ENCODE data around the gene CSMD2. TPM values are rescaled to one million over a fixed set of nuclear protein-coding genes. Genes with fewer than 3 reads are reported as not detected.

The CSMD2 gene
- total and polyA plus RNA-seq, 2 of the 8 experiments (the other 6 are each of a cell fraction or from before 2014, with no cell fraction given): 7.0 to 14.7 TPM

- H2AFZ ChIP-seq (ENCODE audit: low read length): no peak overlapping the region
- H3K23me2 ChIP-seq (ENCODE audit: low read depth, low read length): no peaks in the 10 kb centered on the region
- peaks cover 0 to 15% (median 0%) of the 10 kb centered on the region in 4 experiments; a peak in 2 of 8 replicates for H3K36me3 ChIP-seq (ENCODE audit: control insufficient read depth in 2 of 4, insufficient read depth in 4 of 4, low read length in 3 of 4)
- H3K56ac ChIP-seq (replicated peaks; ENCODE audit: insufficient read length, low read depth, low read length): no peak overlapping the region
- H2BK12ac ChIP-seq (ENCODE audit: low read depth, low read length): no peak overlapping the region
- ChIA-PET POLR2A (ENCODE audit: partially characterized antibody) (no interaction called here), CTCF (ENCODE audit: partially characterized antibody) (interaction anchor here (0.6 kb wide), 1 partner anchor 780 kb away, joined by 3 read pairs; no protein-coding TSS in a partner anchor)
- no peak overlapping the region for H3K4ac ChIP-seq (replicated peaks; ENCODE audit: insufficient read length, low read depth, low read length)
- H3K27ac ChIP-seq (ENCODE audit: low read depth, low read length): no peak overlapping the region
- H3K14ac ChIP-seq (ENCODE audit: insufficient read length): no peak overlapping the region
- H3K23ac ChIP-seq (ENCODE audit: insufficient read length): no peak overlapping the region
- no peak overlapping the region for H3K9ac ChIP-seq (replicated peaks in 1 of 4; ENCODE audit: extremely low read depth in 1 of 4, low read depth in 3 of 4, low read length in 3 of 4)
- no peak overlapping the region for H4K5ac ChIP-seq (ENCODE audit: insufficient read length, low read depth, low read length)
- no peaks in the 10 kb centered on the region for H3K27me3 ChIP-seq (replicated peaks in 1 of 4; ENCODE audit: control insufficient read depth in 3 of 4, extremely low read depth in 1 of 4, insufficient read depth in 3 of 4, low read length in 3 of 4)
- FAIRE-seq: no peak
- peaks cover 2 to 5% of the 10 kb centered on the region in 2 experiments for H4K20me1 ChIP-seq (replicated peaks in 1 of 2; ENCODE audit: control insufficient read depth in 1 of 2, insufficient read depth in 2 of 2, low read length in 2 of 2)
- no peak overlapping the region for H2BK5ac ChIP-seq (ENCODE audit: low read depth, low read length)
- no peak overlapping the region for H2BK15ac ChIP-seq (ENCODE audit: low read length)
- H3K79me1 ChIP-seq (ENCODE audit: low read depth, low read length): peaks cover 8% of the 10 kb centered on the region; the same call in 1 of the 2 replicates
- H3K4me1 ChIP-seq (replicated peaks in 1 of 4; ENCODE audit: control insufficient read depth in 3 of 4, insufficient read depth in 4 of 4, low read length in 3 of 4): peaks cover 0 to 2% (median 0%) of the 10 kb centered on the region in 4 experiments; a peak in 1 of 7 replicates
- no peak overlapping the region for H3K4me3 ChIP-seq (ENCODE audit: extremely low read depth in 1 of 4, insufficient read depth in 2 of 4, low read depth in 3 of 4, low read length in 4 of 4)
- H3K79me2 ChIP-seq (ENCODE audit: control insufficient read depth in 1 of 2, insufficient read depth in 2 of 2, low read length in 2 of 2): peaks cover 0 to 23% of the 10 kb centered on the region in 2 experiments; a peak in 2 of 4 replicates
- H3K18ac ChIP-seq (ENCODE audit: extremely low read depth, low read length): no peak overlapping the region
- no peak for DNase-seq (ENCODE audit: low read depth in 1 of 2, low spot score in 2 of 2)
- H3K4me2 ChIP-seq (ENCODE audit: insufficient read depth in 1 of 2, low read depth in 2 of 2, low read length in 2 of 2): no peak overlapping the region
- H4K91ac ChIP-seq (replicated peaks; ENCODE audit: insufficient read length, low read length): no peak overlapping the region
- WGBS, 2 experiments (ENCODE audit: extremely low coverage in 1 of 2, insufficient coverage in 1 of 2, insufficient read length in 1 of 2, insufficient replicate concordance in 2 of 2, low coverage in 1 of 2, low lambda C conversion rate in 2 of 2, missing lambda C conversion rate in 1 of 2): 78% methylated on average over 2 of the region's 2 CpGs; no CpG with 5 or more reads in 1 of the 2 experiments
- H3K9me3 ChIP-seq (ENCODE audit: insufficient read depth in 2 of 2, low read depth in 1 of 2, low read length in 1 of 2): peaks cover 16 to 18% of the 10 kb centered on the region in 2 experiments
- no peak overlapping the region for H2AK5ac ChIP-seq (ENCODE audit: low read depth, low read length)
- no peak overlapping the region for H2BK120ac ChIP-seq (replicated peaks; ENCODE audit: low read depth, low read length)
- H2BK20ac ChIP-seq (ENCODE audit: low read length): no peak overlapping the region
- no peak overlapping the region for H4K8ac ChIP-seq (ENCODE audit: extremely low read depth, insufficient read depth, low read length)
- no peak for TF ChIP-seq JUN (IDR thresholded peaks at IDR 0.05; ENCODE audit: low read depth, low read length)
- TF ChIP-seq GTF2F1 (IDR thresholded peaks at IDR 0.05; ENCODE audit: borderline replicate concordance, low read depth, low read length): no peak
- no peak for TF ChIP-seq POLR2A (IDR thresholded peaks at IDR 0.05; ENCODE audit: control extremely low read depth in 1 of 2, low read depth in 2 of 2, low read length in 2 of 2)
- no peak for TF ChIP-seq TEAD4 (IDR thresholded peaks at IDR 0.05; ENCODE audit: low read depth, low read length)
- TF ChIP-seq JUND (IDR thresholded peaks at IDR 0.05; ENCODE audit: low read length): no peak
- no peak for TF ChIP-seq POLR2AphosphoS5 (IDR thresholded peaks at IDR 0.05; ENCODE audit: low read depth, low read length)
- TF ChIP-seq RBBP5 (IDR thresholded peaks at IDR 0.05; ENCODE audit: borderline replicate concordance, low read depth, low read length): no peak
- TF ChIP-seq CTBP2 (IDR thresholded peaks at IDR 0.05; ENCODE audit: borderline replicate concordance, insufficient read depth, insufficient read length, low read length): no peak
- TF ChIP-seq SP4 (IDR thresholded peaks at IDR 0.05; ENCODE audit: low read length): no peak
- TF ChIP-seq POU5F1 (IDR thresholded peaks at IDR 0.05; ENCODE audit: low read depth, low read length): no peak
- no peak for TF ChIP-seq SRF (IDR thresholded peaks at IDR 0.05; ENCODE audit: low read depth, low read length)
- no peak for TF ChIP-seq SUZ12 (IDR thresholded peaks at IDR 0.05; ENCODE audit: low read length)
- TF ChIP-seq CHD2 (IDR thresholded peaks at IDR 0.05; ENCODE audit: low read length): no peak
- no peak for TF ChIP-seq USF2 (IDR thresholded peaks at IDR 0.05; ENCODE audit: low read length)
- TF ChIP-seq PHF8 (conservative IDR thresholded peaks at IDR 0.05; ENCODE audit: low read depth, low read length): no peak
These were observed 99.5 kb downstream of the CSMD2 start for GRCh38 chr1:34065498-34065897.
